H1 (cell line): Measurements from ENCODE around the gene CCER1. TPM values are rescaled to one million over a fixed set of nuclear protein-coding genes. Genes with fewer than 3 reads are reported as not detected.

Source experiments
- RNF2 ChIP-seq: fragments of 200-900, 300-1000 bp; sonication (generic); IDR thresholded peaks from 2 replicates; pipeline ENCODE4 v1.7.1; 2016; ENCODE audit warnings: borderline replicate concordance, low read depth, mild to moderate bottlenecking, antibody characterized with exemption, low read length; ENCODE audit not compliant: poor library complexity, severe bottlenecking; ENCODE audit errors: missing control alignments
- SP1 ChIP-seq: IDR thresholded peaks from 2 replicates; pipeline ENCODE4 v1.6.1; 2011; ENCODE audit warnings: low read depth, low read length
- polyA plus RNA-seq, 7 experiments: library from polyadenylated mRNA; depleted of rRNA in 3 of 7; stranded (reverse) in 5 of 7; unstranded in 2 of 7; fragments of >200 nt in 5 of 7; fragments of 200-250 nt in 2 of 7; gene quantifications; 1 replicate in 5 of 7; 2 replicates in 1 of 7; 4 replicates in 1 of 7; pipeline versions ENCODE4 v1.2.1 to v1.2.3, GENCODE V29; 2011 to 2013; ENCODE audit warnings: missing spikeins in 2 of 7, mixed read lengths in 2 of 7
- total RNA-seq: library from RNA; stranded (reverse); fragmentation: NEBNext Ultra II Directional; extraction: Animal tissue kit (Norgen Biotek cat#: 25700); gene quantifications from 2 replicates; pipeline ENCODE4 v1.2.1, GENCODE V29; 2021

CCER1 gene
- total and polyA plus RNA-seq, 2 of the 8 experiments (the other 6 are each of a cell fraction or from before 2014, with no cell fraction given), result not detected

DNA sequence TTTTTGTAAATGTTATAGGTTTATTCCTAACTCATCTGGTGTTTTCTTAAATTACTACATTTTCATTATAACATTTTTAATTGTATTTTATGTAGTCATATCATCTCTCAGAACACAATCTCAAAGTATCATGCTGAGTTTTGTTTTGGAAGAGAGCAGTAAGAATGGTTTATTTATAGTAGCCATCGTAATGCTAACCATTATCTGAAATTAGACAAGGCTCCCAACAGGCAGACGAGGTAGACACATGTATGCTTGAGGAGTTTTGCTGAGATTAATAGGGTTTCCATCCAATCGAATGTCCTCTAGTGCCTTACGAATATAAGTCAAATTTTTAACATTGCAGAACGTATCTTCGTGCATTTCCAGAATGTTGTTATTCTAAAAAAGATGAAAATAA is 9.0 kb upstream of the CCER1 start (continued):
- TF ChIP-seq RNF2 (no peak), SP1 (no peak)
- TF ChIP-seq, all 59 proteins: peak for 0
